C4-2B (cell line): Measurements from ENCODE around the gene STEAP3.

ENCODE experiments used
- CTCF ChIP-seq: fragments of 450-650 bp; conservative IDR thresholded peaks from 2 replicates; pipeline ENCODE4 v1.5.1; 2017; ENCODE audit warnings: mild to moderate bottlenecking
- ZFX ChIP-seq: fragments of 450-650 bp; IDR thresholded peaks from 2 replicates; pipeline ENCODE4 v1.6.1; 2017

GRCh38 chr2:119236796-119237195, 13.2 kb downstream of the STEAP3 start:
- no peak for TF ChIP-seq CTCF
- TF ChIP-seq ZFX = no peak
